GM18909 (cell line): ENCODE results near the gene CIB4.

Experiments used
- ATAC-seq: cut with Tn5 transposase; IDR thresholded peaks from one replicate; pipeline ENCODE4 v1.9.1; 2021; ENCODE audit warnings: mild to moderate bottlenecking; ENCODE audit not compliant: unreplicated experiment, poor library complexity

CIB4 gene

GRCh38 chr2:26646986-26647672 lies 6.0 kb upstream of the CIB4 start:
- no peak for ATAC-seq

DNA sequence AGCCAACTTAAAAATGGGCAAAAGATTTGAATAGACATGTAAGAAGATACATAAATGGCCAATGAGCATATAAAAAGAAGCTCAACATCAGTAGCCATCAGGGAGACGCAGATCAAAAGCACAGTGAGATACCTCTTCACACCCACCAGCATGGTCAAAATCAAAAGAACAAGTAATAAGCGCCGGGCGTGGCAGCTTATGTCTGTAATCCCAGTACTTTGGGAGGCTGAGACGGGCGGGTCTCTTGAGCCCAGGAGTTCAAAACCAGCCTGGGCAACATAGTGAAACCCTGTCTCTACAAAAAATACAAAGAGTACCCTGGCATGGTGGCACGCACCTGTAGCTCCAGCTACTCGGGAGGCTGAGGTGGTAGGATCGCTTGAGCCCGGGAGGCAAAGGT lies 4.6 kb upstream of the CIB4 start:
- no peak for ATAC-seq

DNA sequence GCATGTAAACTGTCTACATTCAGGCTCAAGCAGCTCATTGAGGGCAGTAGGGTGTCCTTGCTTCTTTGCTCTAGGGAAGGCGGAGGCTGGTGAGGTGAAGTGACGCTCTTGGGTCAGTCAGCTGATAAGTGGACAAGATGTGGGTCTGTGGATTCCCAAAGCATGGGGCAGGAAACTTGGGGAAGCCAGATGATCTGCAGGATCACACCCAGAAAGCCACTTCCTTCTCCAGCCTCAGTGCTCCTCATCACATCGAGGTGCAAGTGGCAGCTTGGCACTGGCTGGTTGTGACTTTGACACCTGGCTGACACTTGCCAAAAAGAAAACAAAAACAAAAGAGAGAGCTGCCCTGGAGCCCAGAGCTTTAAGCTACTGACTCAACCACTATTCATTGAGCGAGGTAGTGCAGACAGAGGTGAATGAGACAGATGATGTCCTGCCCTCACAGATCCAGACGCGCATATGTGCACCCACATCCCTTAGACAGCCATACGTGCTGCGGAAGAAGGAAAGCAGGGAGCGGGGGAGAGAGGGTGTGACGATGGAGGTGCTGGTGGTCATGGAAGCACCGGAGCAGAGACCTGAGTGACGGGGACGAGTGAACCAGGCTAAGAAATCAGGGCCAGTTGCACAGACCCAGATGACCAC lies 3.1 kb upstream of the CIB4 start:
- ATAC-seq = no peak

- ATAC-seq = no peak
These were observed 1.3 kb upstream of the CIB4 start for GRCh38 chr2:26642429-26642828.

- ATAC-seq = no peak
These were observed 828 bp downstream of the CIB4 start for GRCh38 chr2:26640331-26640745.

- ATAC-seq = no peak
These were observed 1.4 kb downstream of the CIB4 start for GRCh38 chr2:26639685-26640243.

DNA sequence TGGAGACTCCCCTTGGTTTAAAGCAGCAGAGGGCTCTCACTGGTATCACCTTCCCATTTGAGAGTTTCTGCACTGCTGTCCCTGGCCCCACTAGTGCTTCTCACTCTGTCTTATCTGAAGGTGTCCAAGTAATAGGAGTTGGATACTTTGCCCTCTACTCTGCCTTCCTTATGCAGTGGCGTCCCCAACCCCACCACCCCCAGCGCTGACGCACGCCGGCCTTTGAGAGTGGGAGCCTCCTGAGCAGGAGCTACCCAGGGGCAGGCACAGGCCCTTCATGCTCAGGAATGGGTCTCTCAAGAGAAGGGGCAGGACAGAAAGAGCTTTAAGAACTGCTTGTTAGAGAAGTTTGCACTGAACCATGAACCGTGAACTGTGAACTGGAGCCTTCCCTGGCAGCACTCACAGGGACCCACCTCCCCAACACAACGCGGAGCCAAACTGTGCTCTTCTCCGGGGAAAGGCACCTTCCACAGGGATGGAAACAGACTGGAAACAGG lies 3.3 kb downstream of the CIB4 start:
- no peak for ATAC-seq

GRCh38 chr2:26636935-26637334 lies 4.2 kb downstream of the CIB4 start:
- ATAC-seq = no peak

DNA sequence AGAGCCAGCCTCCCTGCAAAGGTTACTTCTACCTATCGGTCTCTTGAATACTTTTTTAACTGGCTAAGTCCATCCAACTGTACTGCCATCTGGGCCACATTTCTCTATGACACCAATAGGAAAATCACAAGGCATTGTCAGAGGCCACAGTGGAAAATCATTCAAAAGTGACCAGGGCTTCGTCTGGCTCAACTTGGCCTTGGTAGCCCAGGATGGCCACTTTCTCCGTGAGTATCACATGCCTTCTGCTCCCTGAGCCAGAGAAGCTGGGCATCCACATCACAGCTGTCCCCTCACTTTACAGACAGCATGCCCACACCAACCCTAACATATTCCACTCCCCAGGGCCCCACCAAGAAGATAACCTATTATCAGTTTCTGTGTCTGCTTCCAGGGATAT lies 5.8 kb downstream of the CIB4 start:
- no peak for ATAC-seq

DNA sequence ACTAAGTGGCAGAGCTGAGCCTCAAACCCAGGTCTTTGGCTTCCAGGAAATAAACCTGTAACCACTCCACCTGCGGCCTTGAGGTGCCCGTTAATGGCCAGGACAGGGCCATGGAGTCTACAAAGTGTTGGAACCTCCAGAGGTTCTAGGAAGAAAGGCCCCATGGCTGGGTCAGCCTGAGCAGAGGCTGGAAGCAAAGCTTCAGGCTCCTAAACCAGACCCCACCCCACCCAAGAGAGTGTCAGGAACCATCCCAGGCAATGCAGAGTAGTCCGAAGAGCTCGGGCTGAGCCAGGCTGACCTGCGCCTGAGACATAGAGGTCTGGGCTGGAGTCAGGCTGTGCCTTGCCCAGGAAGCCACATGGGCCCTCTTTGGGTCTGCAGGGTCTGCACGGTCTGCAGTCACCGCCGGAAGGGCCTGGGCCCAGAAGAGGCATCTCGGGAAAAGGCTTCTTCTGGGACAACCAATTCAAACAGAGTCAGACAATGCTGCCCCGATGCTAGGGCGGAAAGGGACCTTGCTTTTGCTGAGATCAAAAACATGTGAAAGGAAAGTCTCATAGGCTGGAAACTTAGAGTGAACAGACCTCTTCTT lies 6.4 kb downstream of the CIB4 start:
- ATAC-seq = no peak

DNA sequence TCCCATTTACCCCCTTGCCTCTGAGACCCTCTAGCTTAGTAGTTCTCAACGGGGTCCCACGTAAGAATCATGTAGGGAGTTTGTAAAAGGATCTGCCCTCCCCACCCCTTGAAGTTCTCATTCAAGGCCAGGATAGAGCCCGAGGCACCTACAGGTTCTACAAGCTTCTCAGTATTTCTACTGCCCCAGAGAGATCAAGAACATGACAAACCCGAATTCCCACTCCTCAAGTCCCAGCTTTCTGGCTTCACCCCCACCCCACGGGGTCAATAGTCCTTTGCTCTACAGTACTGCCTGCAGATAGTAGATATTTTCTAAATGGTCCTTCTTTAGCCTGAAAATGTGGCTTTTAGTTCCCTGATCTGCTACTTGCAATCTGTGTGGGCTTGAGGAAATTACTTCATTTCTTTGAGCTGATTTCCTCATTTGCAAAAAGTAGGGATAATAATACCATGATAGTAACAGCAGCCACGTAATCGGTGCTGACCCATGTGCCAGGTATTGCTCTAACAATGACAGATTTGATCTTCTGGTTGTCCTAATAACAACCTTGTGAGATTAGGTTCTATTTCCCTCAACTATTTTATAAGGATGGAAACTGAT lies 7.1 kb downstream of the CIB4 start:
- no peak for ATAC-seq

- ATAC-seq = no peak
These were observed 7.7 kb downstream of the CIB4 start for GRCh38 chr2:26633351-26633945.

GRCh38 chr2:26632624-26633185 lies 8.5 kb downstream of the CIB4 start:
- ATAC-seq = no peak

GRCh38 chr2:26631401-26632170 lies 9.6 kb downstream of the CIB4 start:
- no peak for ATAC-seq

DNA sequence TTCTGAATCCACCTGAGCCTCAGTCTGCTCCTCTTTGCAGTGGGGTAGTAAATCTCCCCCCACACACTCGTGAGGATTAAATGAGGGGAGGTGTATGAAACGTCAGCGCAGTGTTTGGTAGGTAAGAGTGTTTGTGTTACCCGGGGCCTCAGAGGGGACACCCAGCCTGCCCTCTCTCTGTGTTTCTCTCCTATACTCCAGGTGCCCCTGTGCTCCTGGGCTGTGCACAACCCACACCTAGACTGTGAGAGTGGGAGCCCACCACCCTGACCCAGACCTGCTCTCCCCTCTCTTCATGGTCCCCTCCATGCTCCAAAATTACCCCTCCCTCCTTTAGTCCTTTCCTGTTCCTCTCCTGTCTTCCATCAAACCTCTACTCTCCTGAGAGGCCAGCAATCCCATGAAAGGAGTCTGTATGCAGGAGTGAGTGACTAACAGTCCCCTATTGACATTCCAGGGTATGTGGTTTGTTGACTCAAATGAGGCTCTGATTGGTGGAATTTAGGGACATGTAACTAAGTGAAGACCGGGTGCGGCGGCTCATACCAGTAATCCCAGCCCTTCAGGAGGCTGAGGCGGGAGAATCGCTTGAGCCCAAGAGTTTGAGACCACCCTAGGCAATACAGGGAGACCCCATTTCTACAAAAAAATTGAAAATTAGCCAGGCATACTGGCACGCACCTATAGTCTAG lies 10.4 kb downstream of the CIB4 start:
- no peak for ATAC-seq

GRCh38 chr2:26630235-26630634 lies 10.9 kb downstream of the CIB4 start:
- no peak for ATAC-seq

DNA sequence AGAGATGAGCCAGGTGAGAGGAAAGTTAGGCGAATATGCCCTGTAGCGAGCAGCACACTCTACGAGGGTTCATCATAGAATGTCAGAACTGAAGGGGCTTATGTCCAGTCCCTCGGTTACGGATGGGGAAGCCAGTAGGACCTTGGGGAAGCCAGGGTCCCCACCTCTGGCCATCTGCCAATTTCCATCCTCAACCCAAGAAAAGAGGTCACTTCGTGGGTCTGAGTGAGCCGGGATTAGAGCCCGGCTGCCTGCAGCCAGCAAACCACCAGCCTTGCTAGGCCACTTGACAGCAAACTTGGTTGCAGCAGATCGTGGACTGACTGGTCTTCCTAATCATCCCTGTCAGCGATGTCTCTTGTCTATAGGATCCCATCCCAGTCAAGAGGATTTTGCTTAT lies 11.4 kb downstream of the CIB4 start:
- ATAC-seq = no peak

DNA sequence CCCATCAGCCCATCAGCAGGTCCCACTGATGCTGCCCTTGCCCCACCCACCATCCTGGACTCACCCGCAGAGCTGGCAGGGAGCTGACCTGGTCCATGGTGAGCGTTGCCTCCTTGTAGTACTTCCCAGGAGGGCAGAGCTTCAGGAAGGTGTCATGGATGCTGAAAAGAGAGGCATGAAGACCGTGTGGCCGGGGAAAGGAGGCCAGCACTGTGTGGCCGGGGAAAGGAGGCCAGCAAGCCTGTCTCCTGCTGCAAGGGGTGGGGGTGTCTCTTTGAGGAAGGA lies 11.9 kb downstream of the CIB4 start:
- no peak for ATAC-seq
